ENCODE data around the gene NIT1.
A peak's percentile ranks its signal among the peaks of the same experiment; 100 is the strongest.
"Not testable (repeated sequence)": the region's sequence is repeated elsewhere in the genome, so short reads cannot be mapped to it uniquely, and the experiment has no call there.

The NIT1 gene

DNA sequence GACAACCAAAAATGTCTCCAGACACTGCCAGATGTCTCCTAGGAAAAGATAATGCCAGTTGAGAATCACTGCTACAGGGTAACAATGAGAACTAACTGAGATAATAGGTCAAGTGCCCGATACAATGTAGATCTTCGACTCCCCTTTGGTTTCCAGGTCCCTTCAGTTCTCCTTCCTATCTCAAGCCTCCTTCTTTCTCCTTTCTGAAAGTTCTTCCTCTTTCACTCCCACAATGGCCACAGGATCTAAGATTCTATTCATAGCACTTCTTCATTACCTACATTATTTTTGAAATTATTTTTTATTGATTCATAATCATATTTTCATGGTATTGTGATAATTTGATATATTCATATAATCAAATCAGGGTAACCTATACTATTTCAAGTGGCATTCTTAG lies 6.4 kb upstream of the NIT1 start:
- peaks cover 20% of the 10 kb centered on the region for H3K36me3 Mint-ChIP-seq (ENCODE audit: low read depth)
- no peak for TF ChIP-seq CTCF (IDR thresholded peaks at IDR 0.05)
- no peak overlapping the region for H3K4me3 Mint-ChIP-seq

DNA sequence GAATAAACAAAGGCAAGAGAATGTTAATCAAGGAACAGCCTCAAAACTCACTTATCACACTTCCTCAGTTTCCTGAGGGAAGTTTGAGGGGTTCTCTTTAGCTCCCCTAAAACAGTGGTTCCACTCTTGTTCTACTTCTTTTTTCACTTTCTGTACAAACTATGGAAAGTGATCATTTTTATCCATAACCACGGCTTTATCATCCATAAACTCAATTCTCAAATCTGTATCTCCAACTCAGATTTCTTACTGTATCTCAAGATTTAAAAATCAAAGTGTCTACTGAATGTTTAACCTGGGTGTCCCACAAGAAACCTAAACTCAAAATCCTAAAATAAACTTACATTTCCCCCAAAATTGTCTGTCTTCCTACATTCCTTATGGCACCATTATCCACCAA lies 4.0 kb upstream of the NIT1 start:
- TF ChIP-seq CTCF (IDR thresholded peaks at IDR 0.05) = no peak
- H3K27me3 Mint-ChIP-seq (ENCODE audit: low read depth, poor library complexity) = no peaks in the 10 kb centered on the region
- H3K27ac Mint-ChIP-seq = no peak overlapping the region
- no peaks in the 10 kb centered on the region for H3K9me3 Mint-ChIP-seq
- peaks cover 14% of the 10 kb centered on the region for H3K36me3 Mint-ChIP-seq (ENCODE audit: low read depth)
- no peak overlapping the region for H3K4me3 Mint-ChIP-seq
- peaks cover 34% of the 10 kb centered on the region for H3K4me1 Mint-ChIP-seq
- DNase-seq = no peak

More for the DNA sequence above, 6.4 kb upstream of the NIT1 start:
- Mint-ChIP-seq H3K4me1 (peaks cover 17% of the 10 kb centered on the region), H3K27ac (no peak overlapping the region), H3K9me3 (no peaks in the 10 kb centered on the region), H3K27me3 (ENCODE audit: low read depth, poor library complexity) (no peaks in the 10 kb centered on the region)
- DNase-seq = no peak

- Mint-ChIP-seq H3K36me3 (ENCODE audit: low read depth) (peaks cover 7% of the 10 kb centered on the region), H3K9me3 (no peaks in the 10 kb centered on the region), H3K4me3 (no peak overlapping the region), H3K27me3 (ENCODE audit: low read depth, poor library complexity) (no peaks in the 10 kb centered on the region), H3K27ac (no peak overlapping the region), H3K4me1 (peaks cover 40% of the 10 kb centered on the region)
- DNase-seq = no peak
- no peak for TF ChIP-seq CTCF (IDR thresholded peaks at IDR 0.05)
Measured at GRCh38 chr1:161114556-161114955, 3.3 kb upstream of the NIT1 start.

- H3K4me1 Mint-ChIP-seq = peaks cover 47% of the 10 kb centered on the region
- peak overlapping the region; percentile 23 for H3K4me3 Mint-ChIP-seq
- no peaks in the 10 kb centered on the region for H3K27me3 Mint-ChIP-seq (ENCODE audit: low read depth, poor library complexity)
- H3K9me3 Mint-ChIP-seq = no peaks in the 10 kb centered on the region
- peaks cover 6% of the 10 kb centered on the region for H3K36me3 Mint-ChIP-seq (ENCODE audit: low read depth)
- DNase-seq = no peak
- TF ChIP-seq CTCF (IDR thresholded peaks at IDR 0.05) = no peak
- no peak overlapping the region for H3K27ac Mint-ChIP-seq
Measured at GRCh38 chr1:161115132-161115711, 2.7 kb upstream of the NIT1 start.

DNA sequence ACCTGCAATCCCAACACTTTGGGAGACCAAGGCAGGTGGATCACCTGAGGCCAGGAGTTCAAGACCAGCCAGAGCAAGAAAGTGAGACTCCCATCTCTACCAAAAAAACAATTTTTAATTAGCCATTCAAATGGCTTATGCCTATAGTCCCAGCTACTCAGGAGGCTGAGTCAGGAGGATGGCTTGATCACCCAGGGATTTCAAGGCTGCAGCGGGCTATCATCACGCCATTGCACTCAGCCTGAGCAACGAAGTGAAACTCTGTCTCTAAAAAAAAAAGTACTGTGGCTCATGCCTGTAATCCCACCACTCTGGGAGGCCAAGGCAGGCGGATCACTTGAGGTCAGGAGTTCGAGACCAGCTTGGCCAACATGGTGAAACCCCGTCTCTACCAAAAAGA lies 1.9 kb upstream of the NIT1 start:
- not testable (repeated sequence) for H3K27ac Mint-ChIP-seq; H3K9me3 Mint-ChIP-seq; H3K36me3 Mint-ChIP-seq (ENCODE audit: low read depth); DNase-seq; H3K27me3 Mint-ChIP-seq (ENCODE audit: low read depth, poor library complexity)
- H3K4me1 Mint-ChIP-seq = peaks cover 49% of the 10 kb centered on the region
- peak overlapping the region; percentile 97 for H3K4me3 Mint-ChIP-seq

GRCh38 chr1:161119092-161119903 lies 1.4 kb downstream of the NIT1 start:
- H3K4me1 Mint-ChIP-seq = peaks cover 50% of the 10 kb centered on the region
- H3K36me3 Mint-ChIP-seq (ENCODE audit: low read depth) = peaks cover 37% of the 10 kb centered on the region
- H3K9me3 Mint-ChIP-seq = no peaks in the 10 kb centered on the region
- peak; percentile 38 for TF ChIP-seq CTCF (IDR thresholded peaks at IDR 0.05)
- H3K27me3 Mint-ChIP-seq (ENCODE audit: low read depth, poor library complexity) = no peaks in the 10 kb centered on the region
- peak overlapping the region; percentile 86 for H3K27ac Mint-ChIP-seq
- peak overlapping the region; percentile 97 for H3K4me3 Mint-ChIP-seq
- no peak for DNase-seq

Measured in nephron progenitor cell (in vitro differentiated cells).